NT2/D1 (cell line): ENCODE results near the gene CRYL1.

Source experiments
- SUZ12 ChIP-seq: IDR thresholded peaks from 2 replicates; pipeline ENCODE4 v1.6.1; 2011; ENCODE audit not compliant: insufficient read length, insufficient read depth; ENCODE audit errors: extremely low read depth
- YY1 ChIP-seq: IDR thresholded peaks from 2 replicates; pipeline ENCODE4 v1.6.1; 2011; ENCODE audit not compliant: insufficient read length, insufficient read depth
- ZNF274 ChIP-seq: IDR thresholded peaks from 2 replicates; pipeline ENCODE4 v1.6.1; 2011; ENCODE audit warnings: mild to moderate bottlenecking, low read depth, low read length

- TF ChIP-seq YY1 (no peak), ZNF274 (no peak), SUZ12 (no peak)
Observed at GRCh38 chr13:20431687-20432384, 93.8 kb downstream of the CRYL1 start.
